ENCODE measurements around the gene ERG. TPM values are rescaled to one million over a fixed set of nuclear protein-coding genes. Genes with fewer than 3 reads are reported as not detected.

ERG gene
- total RNA-seq, 1 donor from 2014 or later = 28.5 TPM

DNA sequence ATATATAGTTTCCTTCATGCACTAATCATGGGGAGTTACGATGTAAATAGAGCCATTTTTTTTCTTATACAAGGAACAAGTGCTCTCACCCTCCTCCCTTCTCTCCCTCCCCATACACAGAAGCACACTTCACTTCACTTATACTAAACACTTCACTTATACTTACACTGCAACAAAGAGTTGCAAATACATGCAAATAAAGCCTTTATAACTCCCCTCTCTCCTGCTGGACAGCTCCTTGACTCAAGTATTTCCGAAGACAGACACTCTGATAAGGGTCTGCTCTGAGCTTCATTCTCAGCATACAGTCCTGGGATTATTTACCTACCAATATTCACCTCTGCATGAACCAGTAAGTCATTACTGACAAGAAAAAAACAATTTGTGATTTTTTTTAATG, 35.6 kb upstream of the ERG start:
- Histone ChIP-seq H3K4me3 (no peak overlapping the region), H3K4me1 (peaks cover 3 to 11% of the 10 kb centered on the region in 2 donors), H3K9me3 (no peaks in the 10 kb centered on the region), H3K27ac (no peak overlapping the region), H3K36me3 (no peaks in the 10 kb centered on the region), H3K27me3 (no peaks in the 10 kb centered on the region)
- TF ChIP-seq, protein P1, sequence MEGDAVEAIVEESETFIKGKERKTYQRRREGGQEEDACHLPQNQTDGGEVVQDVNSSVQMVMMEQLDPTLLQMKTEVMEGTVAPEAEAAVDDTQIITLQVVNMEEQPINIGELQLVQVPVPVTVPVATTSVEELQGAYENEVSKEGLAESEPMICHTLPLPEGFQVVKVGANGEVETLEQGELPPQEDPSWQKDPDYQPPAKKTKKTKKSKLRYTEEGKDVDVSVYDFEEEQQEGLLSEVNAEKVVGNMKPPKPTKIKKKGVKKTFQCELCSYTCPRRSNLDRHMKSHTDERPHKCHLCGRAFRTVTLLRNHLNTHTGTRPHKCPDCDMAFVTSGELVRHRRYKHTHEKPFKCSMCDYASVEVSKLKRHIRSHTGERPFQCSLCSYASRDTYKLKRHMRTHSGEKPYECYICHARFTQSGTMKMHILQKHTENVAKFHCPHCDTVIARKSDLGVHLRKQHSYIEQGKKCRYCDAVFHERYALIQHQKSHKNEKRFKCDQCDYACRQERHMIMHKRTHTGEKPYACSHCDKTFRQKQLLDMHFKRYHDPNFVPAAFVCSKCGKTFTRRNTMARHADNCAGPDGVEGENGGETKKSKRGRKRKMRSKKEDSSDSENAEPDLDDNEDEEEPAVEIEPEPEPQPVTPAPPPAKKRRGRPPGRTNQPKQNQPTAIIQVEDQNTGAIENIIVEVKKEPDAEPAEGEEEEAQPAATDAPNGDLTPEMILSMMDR (IDR thresholded peaks at IDR 0.05) = no peak
- intact Hi-C loops (cut with DNase I) = no loop called here
- DNase-seq (ENCODE audit: low spot score in 2 of 2) = no peak

DNA sequence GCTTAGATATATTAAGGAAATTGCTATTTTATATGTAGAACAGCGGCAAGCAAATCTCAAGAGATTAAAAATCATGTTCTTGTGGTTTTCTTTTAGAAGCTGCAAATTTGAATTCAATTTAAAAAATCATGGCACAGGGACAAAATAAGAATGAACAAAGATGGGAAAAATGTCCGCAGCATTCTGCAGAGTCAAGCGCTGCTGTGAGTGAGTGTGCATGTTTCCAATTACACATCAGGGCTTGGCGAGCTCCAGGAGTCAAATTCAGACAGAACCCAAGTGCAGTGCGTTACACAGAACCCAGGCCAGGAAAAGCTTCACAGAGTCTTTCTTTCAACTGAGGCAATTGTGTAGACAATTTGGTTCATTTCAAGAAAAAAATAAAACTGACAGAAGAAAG, 33.3 kb upstream of the ERG start:
- peak in 1 of 2 donors; percentile 83 for DNase-seq (ENCODE audit: low spot score in 2 of 2)
- Histone ChIP-seq H3K4me3 (no peak overlapping the region), H3K27me3 (no peaks in the 10 kb centered on the region), H3K27ac (peak overlapping the region; percentile 75 to 80), H3K4me1 (peaks cover 3 to 5% of the 10 kb centered on the region in 2 donors), H3K9me3 (no peaks in the 10 kb centered on the region), H3K36me3 (no peaks in the 10 kb centered on the region)
- TF ChIP-seq, protein P1 (IDR thresholded peaks at IDR 0.05) = no peak
- intact Hi-C loops (cut with DNase I) = no loop called here

DNA sequence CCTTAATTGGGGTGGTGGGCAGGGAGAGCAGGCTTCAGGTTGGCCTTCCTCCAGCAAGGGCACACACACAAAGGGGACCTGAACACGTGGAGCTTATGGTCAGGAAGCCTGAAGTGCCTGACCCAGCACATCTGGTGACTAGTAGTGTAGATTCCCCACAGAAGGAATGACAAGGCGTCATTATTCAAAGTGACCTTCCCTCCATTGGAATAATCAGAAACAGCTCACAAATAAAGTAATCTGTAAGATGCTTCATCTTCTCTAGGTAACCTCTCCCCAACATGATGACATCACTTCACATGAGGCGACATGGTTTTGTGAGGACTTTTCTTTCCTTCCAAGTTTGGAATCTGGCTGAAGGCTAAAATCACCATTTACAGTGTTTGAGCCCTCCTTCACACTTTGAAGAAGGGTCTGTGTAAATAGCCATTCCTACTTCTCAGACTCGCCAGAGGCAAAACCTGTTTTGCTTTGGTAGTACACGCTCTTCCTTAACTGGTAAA, 32.8 kb upstream of the ERG start:
- intact Hi-C loops (cut with DNase I) = no loop called here
- TF ChIP-seq, protein P1 (IDR thresholded peaks at IDR 0.05) = no peak
- DNase-seq (ENCODE audit: low spot score in 2 of 2) = no peak
- Histone ChIP-seq H3K27ac (peak overlapping the region; percentile 75 to 80), H3K9me3 (no peaks in the 10 kb centered on the region), H3K4me3 (no peak overlapping the region), H3K36me3 (no peaks in the 10 kb centered on the region), H3K27me3 (no peaks in the 10 kb centered on the region), H3K4me1 (peaks cover 3 to 5% of the 10 kb centered on the region in 2 donors)

DNA sequence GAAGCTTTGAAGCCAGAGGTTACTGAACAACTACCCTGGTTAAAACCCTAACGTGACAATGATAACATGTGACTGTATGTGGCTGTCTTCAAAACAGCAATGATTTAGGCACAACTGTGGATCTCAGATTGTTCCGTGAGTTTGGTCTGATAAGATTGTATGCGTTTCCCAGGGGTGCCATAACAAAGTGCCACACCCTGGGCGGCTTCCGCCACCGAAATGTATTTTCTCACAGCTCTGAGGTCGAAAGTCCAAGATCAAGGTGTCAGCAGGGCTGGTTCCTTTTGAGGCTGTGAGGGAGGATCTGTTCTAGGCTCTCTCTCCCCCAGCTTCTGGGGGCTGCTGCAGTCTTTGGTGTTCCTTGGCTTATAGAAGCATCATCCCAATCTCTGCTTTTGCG, 29.5 kb upstream of the ERG start:
- TF ChIP-seq, protein P1 (IDR thresholded peaks at IDR 0.05) = no peak
- Histone ChIP-seq H3K36me3 (no peaks in the 10 kb centered on the region), H3K27ac (no peak overlapping the region), H3K4me3 (no peak overlapping the region), H3K27me3 (no peaks in the 10 kb centered on the region), H3K9me3 (no peaks in the 10 kb centered on the region), H3K4me1 (peaks cover 3 to 16% of the 10 kb centered on the region in 2 donors)
- no peak for DNase-seq (ENCODE audit: low spot score in 2 of 2)
- intact Hi-C loops (cut with DNase I) = no loop called here

DNA sequence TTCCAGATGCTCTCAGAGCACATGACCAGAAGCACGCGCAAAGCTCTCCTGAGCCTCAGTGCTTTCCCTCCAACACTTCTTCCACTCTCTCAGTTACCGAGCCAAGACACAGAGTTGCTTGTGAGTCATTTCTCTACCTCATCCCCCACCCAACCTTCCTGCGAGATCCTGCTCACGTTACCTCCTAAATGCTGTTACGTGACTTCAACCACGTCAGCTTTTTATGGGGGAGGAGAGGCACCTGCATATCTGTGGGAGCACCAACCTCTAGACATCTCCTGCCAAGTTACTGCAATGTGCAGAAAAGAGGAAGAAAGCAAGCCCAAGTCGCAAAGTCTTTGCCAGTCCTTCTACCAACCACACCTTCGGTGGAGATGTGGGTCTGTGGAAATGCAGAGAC, 27.2 kb upstream of the ERG start:
- Histone ChIP-seq H3K9me3 (no peaks in the 10 kb centered on the region), H3K4me3 (no peak overlapping the region), H3K36me3 (no peaks in the 10 kb centered on the region), H3K4me1 (peaks cover 6 to 22% of the 10 kb centered on the region in 2 donors), H3K27me3 (no peaks in the 10 kb centered on the region), H3K27ac (peak overlapping the region; percentile 5 to 70)
- no peak for DNase-seq (ENCODE audit: low spot score in 2 of 2)
- intact Hi-C loops (cut with DNase I) = no loop called here
- TF ChIP-seq, protein P1 (IDR thresholded peaks at IDR 0.05) = no peak

Data from ascending aorta (tissue), 2 donors.